ENCODE data around the gene ALK. TPM values are rescaled to one million over a fixed set of nuclear protein-coding genes. Genes with fewer than 3 reads are reported as not detected.

The ALK gene
- polyA plus RNA-seq, 1 of the 3 experiments (the other 2 are of a cell fraction): 0.30 TPM

- ChIA-PET CTCF (interaction anchor here (0.6 to 4.4 kb wide), 15 partner anchors 12 to 729 kb away, joined by 3 to 43 read pairs (median 3); no protein-coding TSS in a partner anchor), POLR2A (interaction anchor here (0.6 kb wide), 1 partner anchor 779 kb away, joined by 3 read pairs; no protein-coding TSS in a partner anchor)
These were observed 624.8 kb downstream of the ALK start for GRCh38 chr2:29296585-29296984.

More at GRCh38 chr2:29296585-29296984, 624.8 kb downstream of the ALK start:
- Histone ChIP-seq H3K4me1 (ENCODE audit: control insufficient read depth in 1 of 2, insufficient read depth in 2 of 2, low read depth in 1 of 2, low read length in 1 of 2) (no peaks in the 10 kb centered on the region; a peak in 2 of 4 replicates), H3K36me3 (replicated peaks in 1 of 2; ENCODE audit: control insufficient read depth in 1 of 2, insufficient read depth in 2 of 2, low read length in 1 of 2) (peaks cover 0 to 2% of the 10 kb centered on the region in 2 experiments), H3F3A (replicated peaks; ENCODE audit: insufficient read depth) (no peaks in the 10 kb centered on the region), H3K27me3 (ENCODE audit: insufficient read depth) (no peaks in the 10 kb centered on the region), H3K9ac (no peak overlapping the region), H3K9me3 (no peaks in the 10 kb centered on the region), H3K4me3 (ENCODE audit: low read depth in 2 of 2, low read length in 1 of 2) (no peak overlapping the region), H3K9me2 (no peaks in the 10 kb centered on the region), H4K20me1 (ENCODE audit: insufficient read depth) (no peaks in the 10 kb centered on the region), H2AFZ (ENCODE audit: low read depth) (no peak overlapping the region), H3K27ac (ENCODE audit: low read depth in 2 of 2, low read length in 1 of 2) (peak overlapping the region in 1 of 2 experiments; percentile 12; a peak in 1 of 4 replicates), H3K4me2 (no peak overlapping the region), H3K79me2 (ENCODE audit: insufficient read depth) (no peaks in the 10 kb centered on the region)
- 47% methylated on average over 10 of the region's 10 CpGs for WGBS (ENCODE audit: low lambda C conversion rate)
- DNase-seq: no peak
- no peak for TF ChIP-seq USF2 (IDR thresholded peaks at IDR 0.05; ENCODE audit: borderline replicate concordance, low read depth, low read length)
- TF ChIP-seq USF1 (IDR thresholded peaks at IDR 0.05; ENCODE audit: borderline replicate concordance, low read depth): no peak
- TF ChIP-seq CTCF (IDR thresholded peaks at IDR 0.05): no peak
- TF ChIP-seq RAD21 (IDR thresholded peaks at IDR 0.05; ENCODE audit: low read length): no peak
- no peak for TF ChIP-seq FOSL2 (IDR thresholded peaks at IDR 0.05; ENCODE audit: borderline replicate concordance, low read depth)
- TF ChIP-seq JUND (IDR thresholded peaks at IDR 0.05): no peak
- TF ChIP-seq NFIC (IDR thresholded peaks at IDR 0.05; ENCODE audit: borderline replicate concordance): no peak
- TF ChIP-seq MEF2A (IDR thresholded peaks at IDR 0.05; ENCODE audit: borderline replicate concordance, low read depth): no peak
- TF ChIP-seq SMC3 (IDR thresholded peaks at IDR 0.05; ENCODE audit: low read depth, low read length): no peak
- no peak for TF ChIP-seq POLR2AphosphoS5 (IDR thresholded peaks at IDR 0.05; ENCODE audit: low read depth, low read length)
- TF ChIP-seq GABPA (IDR thresholded peaks at IDR 0.05; ENCODE audit: low read depth): no peak
- TF ChIP-seq RFX5 (IDR thresholded peaks at IDR 0.05; ENCODE audit: low read length): no peak
- TF ChIP-seq RCOR1 (IDR thresholded peaks at IDR 0.05; ENCODE audit: low read length): no peak
